ENCODE data around the gene BICDL1. TPM values are rescaled to one million over a fixed set of nuclear protein-coding genes. Genes with fewer than 3 reads are reported as not detected.

Gene BICDL1
- total RNA-seq, 1 donor from 2014 or later: 40.1 TPM

DNA sequence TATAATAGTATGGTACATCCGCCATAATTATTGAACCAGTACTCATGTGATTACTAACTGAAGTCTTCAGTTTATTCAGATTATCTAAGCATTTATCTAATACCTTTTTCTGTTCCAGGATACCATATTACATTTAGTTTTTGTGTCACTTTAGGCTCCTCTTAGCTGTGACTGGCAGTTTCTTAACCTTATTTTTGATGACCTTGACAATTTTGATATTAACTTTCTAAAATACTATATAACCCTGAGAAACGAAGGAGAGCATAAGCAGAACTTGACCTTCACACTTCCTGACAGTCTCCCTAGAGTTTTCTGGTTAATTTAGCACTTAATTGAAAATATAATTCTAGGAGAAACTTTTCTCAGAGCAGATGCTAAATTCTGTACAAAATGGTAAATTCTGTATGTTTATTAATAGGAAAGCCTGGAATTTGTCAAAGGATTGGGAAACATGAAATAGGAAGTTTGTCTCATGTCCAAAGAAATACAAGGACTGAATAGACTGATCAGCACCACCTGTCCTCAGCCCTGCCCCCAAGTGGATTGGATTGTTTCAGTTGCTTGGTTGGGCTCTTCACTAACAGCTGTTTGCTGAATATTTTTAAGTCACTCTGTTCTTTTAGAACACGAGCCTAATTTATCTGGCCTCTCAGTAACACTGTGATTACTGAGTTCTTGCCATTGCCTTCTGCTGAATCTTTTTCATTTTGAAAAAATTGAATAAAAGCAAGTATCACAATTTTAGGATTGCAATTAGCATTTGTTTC lies 6.0 kb downstream of the BICDL1 start:
- peaks cover 7% of the 10 kb centered on the region for H3K4me1 Mint-ChIP-seq
- TF ChIP-seq, protein P1, sequence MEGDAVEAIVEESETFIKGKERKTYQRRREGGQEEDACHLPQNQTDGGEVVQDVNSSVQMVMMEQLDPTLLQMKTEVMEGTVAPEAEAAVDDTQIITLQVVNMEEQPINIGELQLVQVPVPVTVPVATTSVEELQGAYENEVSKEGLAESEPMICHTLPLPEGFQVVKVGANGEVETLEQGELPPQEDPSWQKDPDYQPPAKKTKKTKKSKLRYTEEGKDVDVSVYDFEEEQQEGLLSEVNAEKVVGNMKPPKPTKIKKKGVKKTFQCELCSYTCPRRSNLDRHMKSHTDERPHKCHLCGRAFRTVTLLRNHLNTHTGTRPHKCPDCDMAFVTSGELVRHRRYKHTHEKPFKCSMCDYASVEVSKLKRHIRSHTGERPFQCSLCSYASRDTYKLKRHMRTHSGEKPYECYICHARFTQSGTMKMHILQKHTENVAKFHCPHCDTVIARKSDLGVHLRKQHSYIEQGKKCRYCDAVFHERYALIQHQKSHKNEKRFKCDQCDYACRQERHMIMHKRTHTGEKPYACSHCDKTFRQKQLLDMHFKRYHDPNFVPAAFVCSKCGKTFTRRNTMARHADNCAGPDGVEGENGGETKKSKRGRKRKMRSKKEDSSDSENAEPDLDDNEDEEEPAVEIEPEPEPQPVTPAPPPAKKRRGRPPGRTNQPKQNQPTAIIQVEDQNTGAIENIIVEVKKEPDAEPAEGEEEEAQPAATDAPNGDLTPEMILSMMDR (IDR thresholded peaks at IDR 0.05; ENCODE audit: unreplicated experiment): no peak
- no peaks in the 10 kb centered on the region for H3K36me3 Mint-ChIP-seq
- no peak overlapping the region for H3K4me3 Mint-ChIP-seq
- H3K27ac Mint-ChIP-seq: no peak overlapping the region
- peaks cover 23% of the 10 kb centered on the region for H3K27me3 Mint-ChIP-seq (ENCODE audit: low read depth)
- H3K9me3 Mint-ChIP-seq: no peaks in the 10 kb centered on the region
- DNase-seq (ENCODE audit: low spot score in 2 of 2, unreplicated experiment in 2 of 2): no peak

DNA sequence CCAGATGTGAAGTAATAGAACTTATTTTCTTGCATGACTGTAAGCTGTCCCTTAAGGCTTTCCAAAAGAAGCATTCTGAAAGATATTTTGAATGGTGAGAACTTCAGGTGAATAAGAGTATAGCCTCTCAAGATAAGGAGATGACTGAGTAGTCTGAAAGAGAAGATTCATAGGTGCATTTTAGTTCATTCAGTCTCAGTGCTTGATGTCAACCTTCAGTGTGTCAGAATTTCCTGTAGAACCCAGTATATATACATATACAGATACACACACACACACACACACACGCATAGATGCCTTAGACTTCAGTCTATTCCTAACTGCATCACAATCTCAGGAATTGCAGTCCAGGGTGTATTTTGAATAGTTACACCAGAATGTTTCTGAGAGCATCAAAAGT lies 7.4 kb downstream of the BICDL1 start:
- H3K9me3 Mint-ChIP-seq: no peaks in the 10 kb centered on the region
- DNase-seq (ENCODE audit: low spot score in 2 of 2, unreplicated experiment in 2 of 2): no peak
- H3K36me3 Mint-ChIP-seq: no peaks in the 10 kb centered on the region
- TF ChIP-seq, protein P1 (IDR thresholded peaks at IDR 0.05; ENCODE audit: unreplicated experiment): no peak
- no peak overlapping the region for H3K27ac Mint-ChIP-seq
- H3K27me3 Mint-ChIP-seq (ENCODE audit: low read depth): peaks cover 11% of the 10 kb centered on the region
- H3K4me1 Mint-ChIP-seq: peaks cover 5% of the 10 kb centered on the region
- H3K4me3 Mint-ChIP-seq: no peak overlapping the region

DNA sequence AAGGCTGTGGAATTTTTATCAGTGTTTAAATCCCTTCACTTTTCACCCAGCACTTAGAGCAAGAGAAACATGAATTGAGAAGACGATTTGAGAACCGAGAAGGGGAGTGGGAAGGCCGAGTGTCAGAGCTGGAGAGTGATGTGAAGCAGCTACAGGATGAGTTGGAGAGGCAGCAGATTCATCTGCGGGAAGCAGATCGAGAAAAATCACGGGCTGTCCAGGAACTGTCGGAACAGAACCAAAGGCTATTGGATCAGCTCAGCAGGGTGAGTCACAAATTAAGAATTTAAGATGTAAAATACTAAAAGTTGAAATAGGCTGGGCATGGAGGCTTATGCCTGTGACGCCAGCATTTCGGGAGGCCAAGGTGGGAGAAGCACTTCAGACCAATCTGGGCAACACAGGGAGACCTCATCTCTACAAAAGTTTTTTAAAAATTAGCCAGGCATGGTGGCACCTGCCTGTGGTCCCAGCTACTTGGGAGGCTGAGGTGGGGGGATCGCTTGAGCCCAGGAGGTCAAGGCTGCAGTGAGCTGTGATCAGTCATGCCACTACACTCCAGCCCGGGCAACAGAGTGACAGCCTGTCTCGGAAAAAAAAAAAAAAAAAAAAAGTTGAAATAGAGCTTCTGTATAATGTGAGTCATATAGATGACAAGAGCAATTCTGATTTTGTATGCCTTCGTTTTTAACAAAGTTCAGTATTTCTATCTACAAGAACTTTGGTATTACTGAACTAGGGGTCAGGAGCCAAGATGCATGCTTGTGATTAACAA lies 9.6 kb downstream of the BICDL1 start:
- peaks cover 5% of the 10 kb centered on the region for H3K4me1 Mint-ChIP-seq
- DNase-seq (ENCODE audit: low spot score in 2 of 2, unreplicated experiment in 2 of 2): no peak
- H3K36me3 Mint-ChIP-seq: no peaks in the 10 kb centered on the region
- H3K9me3 Mint-ChIP-seq: no peaks in the 10 kb centered on the region
- H3K27me3 Mint-ChIP-seq (ENCODE audit: low read depth): no peaks in the 10 kb centered on the region
- no peak overlapping the region for H3K4me3 Mint-ChIP-seq
- TF ChIP-seq, protein P1 (IDR thresholded peaks at IDR 0.05; ENCODE audit: unreplicated experiment): no peak
- no peak overlapping the region for H3K27ac Mint-ChIP-seq

DNA sequence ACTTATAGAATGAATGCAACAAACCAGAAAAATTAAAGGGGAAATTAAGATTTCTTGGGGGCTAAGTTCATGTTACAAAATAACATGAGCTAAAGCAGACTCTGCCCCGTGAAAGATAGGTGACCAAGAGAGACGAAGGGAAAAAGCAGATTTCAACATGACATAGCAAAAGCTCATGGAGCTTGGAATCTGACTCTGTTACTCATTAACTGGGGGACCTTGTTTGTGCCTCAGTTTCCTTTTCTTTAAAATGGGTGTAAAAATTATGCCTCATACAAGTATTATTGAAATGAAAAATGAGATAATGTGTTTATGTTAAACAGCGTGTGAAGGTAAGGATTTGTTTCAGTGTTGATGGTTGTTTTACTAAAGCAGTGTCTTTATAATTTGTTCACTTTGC lies 11.5 kb downstream of the BICDL1 start:
- Mint-ChIP-seq H3K4me3 (no peak overlapping the region), H3K9me3 (no peaks in the 10 kb centered on the region), H3K27me3 (ENCODE audit: low read depth) (no peaks in the 10 kb centered on the region), H3K27ac (no peak overlapping the region), H3K4me1 (peaks cover 5% of the 10 kb centered on the region), H3K36me3 (no peaks in the 10 kb centered on the region)
- TF ChIP-seq, protein P1 (IDR thresholded peaks at IDR 0.05; ENCODE audit: unreplicated experiment): no peak
- DNase-seq (ENCODE audit: low spot score in 2 of 2, unreplicated experiment in 2 of 2): no peak

DNA sequence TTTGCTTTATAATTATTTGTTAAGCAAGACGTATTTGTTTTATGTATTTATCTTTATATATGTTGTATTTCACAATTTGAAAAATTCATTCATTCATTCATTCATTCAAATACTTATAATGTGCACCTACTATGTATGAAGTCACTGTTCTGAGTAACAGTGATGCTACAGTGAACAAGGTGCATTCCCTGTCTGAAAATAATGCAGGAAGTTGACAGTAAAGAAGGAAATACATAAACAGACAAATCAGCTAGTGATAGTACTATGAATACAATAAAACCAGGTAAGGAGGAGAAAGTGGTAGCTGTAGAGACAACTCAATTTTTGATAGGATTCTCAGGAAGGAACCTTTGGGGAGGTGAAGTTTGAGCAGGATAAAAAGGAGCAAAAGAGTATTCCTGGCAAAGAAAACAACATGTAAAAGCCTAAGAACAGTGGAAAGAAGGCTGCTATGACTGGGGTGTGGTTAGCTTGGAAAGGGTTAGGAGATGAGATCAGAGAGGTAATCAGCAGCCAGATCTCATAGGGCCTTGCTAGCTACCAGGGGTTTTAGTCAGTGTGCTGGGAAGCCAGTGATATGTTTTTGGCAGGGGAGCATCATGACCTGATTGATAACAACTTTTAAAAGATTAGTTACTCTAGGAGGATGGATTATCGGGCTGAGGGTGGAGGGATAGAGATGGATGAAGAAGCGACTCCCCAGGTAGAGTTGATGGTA lies 17.4 kb downstream of the BICDL1 start:
- Mint-ChIP-seq H3K9me3 (no peaks in the 10 kb centered on the region), H3K27ac (no peak overlapping the region), H3K4me1 (no peaks in the 10 kb centered on the region), H3K4me3 (no peak overlapping the region), H3K27me3 (ENCODE audit: low read depth) (peaks cover 1% of the 10 kb centered on the region), H3K36me3 (no peaks in the 10 kb centered on the region)
- TF ChIP-seq, protein P1 (IDR thresholded peaks at IDR 0.05; ENCODE audit: unreplicated experiment): no peak
- no peak for DNase-seq (ENCODE audit: low spot score in 2 of 2, unreplicated experiment in 2 of 2)

Measured in mesothelial cell of epicardium (in vitro differentiated cells).